ENCODE measurements around the gene DMPK.
"Not testable (repeated sequence)": the region's sequence is repeated elsewhere in the genome, so short reads cannot be mapped to it uniquely, and the experiment has no call there.

The DMPK gene

DNA sequence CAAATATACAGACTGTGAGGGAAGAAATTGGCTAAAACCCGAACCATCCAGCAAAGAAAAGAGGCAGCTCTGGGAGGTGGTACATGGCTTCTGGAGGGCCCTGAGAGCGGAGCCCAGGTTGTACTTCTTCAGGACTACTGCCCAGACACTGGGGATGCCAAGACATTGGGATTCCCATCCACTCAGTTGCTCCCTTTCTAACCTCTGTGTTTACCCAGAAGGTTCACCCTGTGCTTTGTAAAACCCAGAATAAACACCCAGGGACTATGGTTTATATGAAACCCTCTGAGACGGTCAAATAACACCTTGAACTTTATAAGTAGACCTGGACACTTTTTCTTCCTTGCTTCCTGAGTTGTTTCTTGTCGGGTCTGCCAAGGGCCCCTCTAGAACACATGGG, 39.3 kb downstream of the DMPK start:
- Mint-ChIP-seq H3K9me3 (no peaks in the 10 kb centered on the region), H3K27me3 (peaks cover 13% of the 10 kb centered on the region), H3K36me3 (peaks cover 2% of the 10 kb centered on the region), H3K4me3 (no peak overlapping the region), H3K4me1 (no peaks in the 10 kb centered on the region), H3K27ac (no peak overlapping the region)
- DNase-seq (ENCODE audit: low spot score in 2 of 2) = no peak
- no peak for ATAC-seq (ENCODE audit: low read depth)

GRCh38 chr19:45739498-45740439, 42.5 kb downstream of the DMPK start:
- DNase-seq (ENCODE audit: low spot score in 2 of 2) = no peak
- Mint-ChIP-seq H3K9me3 (no peaks in the 10 kb centered on the region), H3K27ac (no peak overlapping the region), H3K27me3 (peaks cover 2% of the 10 kb centered on the region), H3K4me3 (no peak overlapping the region), H3K4me1 (no peaks in the 10 kb centered on the region), H3K36me3 (no peaks in the 10 kb centered on the region)
- no peak for ATAC-seq (ENCODE audit: low read depth)

GRCh38 chr19:45733160-45733810, 49.0 kb downstream of the DMPK start, which contains the start of gene MEIOSIN:
TSS of gene MEIOSIN (plus strand) at chr19:45733439. CDS start at chr19:45735377, 1,938 bp downstream.
- Mint-ChIP-seq H3K9me3 (no peaks in the 10 kb centered on the region), H3K27ac (no peak within 1 kb of the TSS), H3K4me3 (no peak within 1 kb of the TSS), H3K36me3 (no peaks in the 10 kb centered on the region), H3K27me3 (no peaks in the 10 kb centered on the region), H3K4me1 (peaks cover 14% of the 10 kb centered on the region)
- ATAC-seq (ENCODE audit: low read depth) (no peak), DNase-seq (ENCODE audit: low spot score in 2 of 2) (no peak)

DNA sequence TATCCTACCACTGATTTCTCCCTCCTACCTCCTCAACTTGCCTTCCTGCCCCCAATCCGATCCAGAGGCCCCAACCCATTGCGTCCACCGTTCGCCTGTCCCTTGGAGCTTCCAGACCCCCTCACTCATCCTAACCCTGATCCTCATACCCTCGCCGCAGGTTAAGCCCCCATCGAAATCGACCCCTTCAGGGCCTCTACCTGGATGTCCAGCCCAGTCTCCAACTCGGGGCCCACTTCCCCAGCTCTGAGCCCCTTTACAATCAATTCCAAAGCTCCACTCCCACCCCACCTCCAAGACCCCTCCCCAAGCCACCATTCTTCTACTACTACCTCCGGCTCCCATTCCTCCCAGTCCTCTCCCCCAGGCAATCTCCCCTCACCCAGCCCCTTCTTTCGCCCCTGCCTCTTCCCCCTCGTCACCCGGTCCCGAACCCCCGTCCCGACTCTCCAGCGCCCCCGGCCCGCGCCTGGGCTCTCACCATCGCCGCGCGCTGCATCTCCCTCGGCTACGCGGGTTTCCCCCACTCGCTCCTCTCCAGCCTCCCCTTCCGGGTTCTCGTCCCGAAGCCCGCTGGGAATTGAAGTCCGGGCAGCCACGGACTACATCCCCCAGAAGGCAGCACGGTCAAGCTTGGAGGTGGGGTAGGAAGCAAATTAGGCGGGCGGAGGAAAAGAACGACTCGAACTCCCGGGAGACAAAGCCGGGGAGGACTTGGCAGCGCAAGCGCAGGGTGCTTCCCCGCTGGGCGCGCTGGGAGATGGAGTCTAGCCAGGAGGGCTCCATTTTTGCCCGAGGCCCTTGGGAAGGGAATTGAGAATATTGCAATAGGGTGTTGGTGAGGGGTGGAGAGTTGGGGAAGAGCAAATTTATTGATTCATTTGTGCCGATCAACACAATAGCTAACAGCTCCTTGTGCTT, 51.7 kb downstream of the DMPK start, which contains the start of gene FBXO46:
Gene FBXO46, minus strand, starts transcription at position 529 of the 921 bp plus-strand sequence. CDS start 17,401 bp downstream, outside the sequence.
- H3K27me3 Mint-ChIP-seq = no peaks in the 10 kb centered on the region
- peak within 1 kb of the TSS; percentile 93 for H3K27ac Mint-ChIP-seq
- H3K4me1 Mint-ChIP-seq = peaks cover 20% of the 10 kb centered on the region
- ATAC-seq (ENCODE audit: low read depth) (peak; percentile 96), DNase-seq (ENCODE audit: low spot score in 2 of 2) (peak; percentile 89 to 90)
- no peaks in the 10 kb centered on the region for H3K9me3 Mint-ChIP-seq
- peaks cover 1% of the 10 kb centered on the region for H3K36me3 Mint-ChIP-seq
- H3K4me3 Mint-ChIP-seq = peak within 1 kb of the TSS; percentile 91

- H3K27ac Mint-ChIP-seq = peak overlapping the region; percentile 93
- no peak for DNase-seq (ENCODE audit: low spot score in 2 of 2)
- no peak for ATAC-seq (ENCODE audit: low read depth)
- peak overlapping the region; percentile 91 for H3K4me3 Mint-ChIP-seq
- no peaks in the 10 kb centered on the region for H3K9me3 Mint-ChIP-seq
- no peaks in the 10 kb centered on the region for H3K27me3 Mint-ChIP-seq
- H3K4me1 Mint-ChIP-seq = peaks cover 20% of the 10 kb centered on the region
- peaks cover 2% of the 10 kb centered on the region for H3K36me3 Mint-ChIP-seq
These were observed 52.4 kb downstream of the DMPK start for GRCh38 chr19:45729800-45730290.

DNA sequence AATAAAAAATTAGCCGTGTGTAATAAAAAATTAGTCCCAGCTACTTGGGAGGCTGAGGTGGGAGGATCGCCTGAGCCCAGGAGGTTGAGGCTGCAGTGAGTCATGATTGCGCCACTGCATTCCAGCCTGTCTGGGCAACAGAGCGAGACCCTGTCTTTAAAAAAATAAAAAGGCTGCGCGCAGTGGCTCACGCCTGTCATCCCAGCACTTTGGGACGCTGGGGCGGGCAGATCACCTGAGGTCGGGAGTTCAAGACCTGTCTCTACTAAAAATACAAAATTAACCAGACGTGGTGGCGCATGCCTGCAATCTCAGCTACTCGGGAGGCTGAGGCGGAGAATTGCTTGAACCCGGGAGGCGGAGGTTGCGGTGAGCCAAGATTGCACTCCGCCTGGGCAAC, 53.6 kb downstream of the DMPK start:
- H3K27ac Mint-ChIP-seq; H3K27me3 Mint-ChIP-seq; H3K36me3 Mint-ChIP-seq; ATAC-seq (ENCODE audit: low read depth); H3K9me3 Mint-ChIP-seq; DNase-seq (ENCODE audit: low spot score in 2 of 2): not testable (repeated sequence)
- Mint-ChIP-seq H3K4me1 (peaks cover 24% of the 10 kb centered on the region), H3K4me3 (peak overlapping the region; percentile 37)

DNA sequence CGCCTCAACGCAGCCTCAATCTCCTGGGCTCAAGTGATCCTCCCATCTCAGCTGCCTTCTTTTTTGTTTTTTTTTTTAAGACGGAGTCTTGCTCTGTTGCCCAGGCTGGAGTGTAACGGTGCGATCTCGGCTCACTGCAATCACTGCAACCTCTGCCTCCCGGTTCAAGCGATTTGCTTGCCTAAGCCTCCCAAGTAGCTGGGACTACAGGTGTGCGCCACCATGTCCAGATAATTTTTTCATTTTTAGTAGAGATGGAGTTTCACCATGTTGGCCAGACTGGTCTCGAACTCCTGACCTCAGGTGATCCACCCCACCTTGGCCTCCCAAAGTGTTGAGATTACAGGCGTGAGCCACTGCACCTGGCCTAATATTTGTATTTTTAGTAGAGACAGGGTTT, 62.2 kb downstream of the DMPK start:
- H3K4me3 Mint-ChIP-seq; H3K27ac Mint-ChIP-seq; H3K27me3 Mint-ChIP-seq; H3K9me3 Mint-ChIP-seq; DNase-seq (ENCODE audit: low spot score in 2 of 2); ATAC-seq (ENCODE audit: low read depth): not testable (repeated sequence)
- Mint-ChIP-seq H3K4me1 (peaks cover 21% of the 10 kb centered on the region), H3K36me3 (peaks cover 19% of the 10 kb centered on the region)
